Transverse colon (tissue), 4 donors: ENCODE measurements around the gene PARN.

Experiments used
- EP300 ChIP-seq: sonication (generic); formaldehyde crosslinking; IDR thresholded peaks from one replicate; pipeline ENCODE4 v1.6.1; 2017; ENCODE audit warnings: antibody characterized with exemption, low read depth
- POLR2AphosphoS5 ChIP-seq, 3 donors: sonication (generic); formaldehyde crosslinking; IDR thresholded peaks; one replicate each; pipeline ENCODE4 v1.6.1; 2016; ENCODE audit warnings: antibody characterized with exemption in 3 of 3
- TF ChIP-seq, protein P1 (sequence below), 5 experiments: fragments of 200-600 bp in 3 of 5; fragments of 450-650 bp in 2 of 5; sonication (generic) in 3 of 5; IDR thresholded peaks; 1 replicate in 2 of 5; 2 replicates in 3 of 5; pipeline ENCODE4 v1.5.1; 2016 to 2017; ENCODE audit warnings: antibody characterized with exemption in 5 of 5, inconsistent platforms in 3 of 5, mild to moderate bottlenecking in 2 of 5, moderate library complexity in 1 of 5

GRCh38 chr16:14564861-14565687 is 65.0 kb downstream of the PARN start:
- TF ChIP-seq EP300 (no peak), POLR2AphosphoS5 (IDR thresholded peaks at IDR 0.05) (peak in 1 of 3 donors; percentile 15)
- TF ChIP-seq, protein P1, sequence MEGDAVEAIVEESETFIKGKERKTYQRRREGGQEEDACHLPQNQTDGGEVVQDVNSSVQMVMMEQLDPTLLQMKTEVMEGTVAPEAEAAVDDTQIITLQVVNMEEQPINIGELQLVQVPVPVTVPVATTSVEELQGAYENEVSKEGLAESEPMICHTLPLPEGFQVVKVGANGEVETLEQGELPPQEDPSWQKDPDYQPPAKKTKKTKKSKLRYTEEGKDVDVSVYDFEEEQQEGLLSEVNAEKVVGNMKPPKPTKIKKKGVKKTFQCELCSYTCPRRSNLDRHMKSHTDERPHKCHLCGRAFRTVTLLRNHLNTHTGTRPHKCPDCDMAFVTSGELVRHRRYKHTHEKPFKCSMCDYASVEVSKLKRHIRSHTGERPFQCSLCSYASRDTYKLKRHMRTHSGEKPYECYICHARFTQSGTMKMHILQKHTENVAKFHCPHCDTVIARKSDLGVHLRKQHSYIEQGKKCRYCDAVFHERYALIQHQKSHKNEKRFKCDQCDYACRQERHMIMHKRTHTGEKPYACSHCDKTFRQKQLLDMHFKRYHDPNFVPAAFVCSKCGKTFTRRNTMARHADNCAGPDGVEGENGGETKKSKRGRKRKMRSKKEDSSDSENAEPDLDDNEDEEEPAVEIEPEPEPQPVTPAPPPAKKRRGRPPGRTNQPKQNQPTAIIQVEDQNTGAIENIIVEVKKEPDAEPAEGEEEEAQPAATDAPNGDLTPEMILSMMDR (IDR thresholded peaks at IDR 0.05): no peak
